Measurements from ENCODE around the gene TMEM178B. TPM values are rescaled to one million over a fixed set of nuclear protein-coding genes. Genes with fewer than 3 reads are reported as not detected.

The TMEM178B gene
- total and polyA plus RNA-seq, 2 of the 13 experiments (the other 11 are each of a cell fraction or from before 2014, with no cell fraction given), result 0.01 to 0.02 TPM

DNA sequence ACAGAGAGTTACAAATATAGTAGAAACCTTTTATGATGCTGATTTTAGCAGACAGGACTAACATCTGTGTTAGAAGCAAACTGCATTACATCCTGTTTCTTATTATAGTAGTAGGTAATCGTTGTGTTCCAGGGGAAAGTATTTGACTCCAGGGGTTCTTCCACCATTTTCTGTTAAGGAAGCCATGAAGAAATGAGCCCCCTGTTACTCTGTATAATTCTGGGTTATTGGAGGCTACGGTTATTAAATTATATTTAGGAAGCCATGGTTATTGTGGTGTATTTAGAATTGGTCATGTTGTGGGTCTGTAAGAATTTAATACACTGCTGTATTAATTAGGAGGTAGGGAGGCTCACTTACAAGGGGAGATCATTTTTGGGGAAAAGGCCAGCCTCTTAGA is 301.6 kb downstream of the TMEM178B start:
- Histone ChIP-seq H4K20me1 (ENCODE audit: insufficient read depth, low read length) (no peaks in the 10 kb centered on the region), H2AFZ (ENCODE audit: low read length) (no peak overlapping the region), H3K27me3 (ENCODE audit: control insufficient read depth in 1 of 2, insufficient read depth in 2 of 2, low read length in 2 of 2) (no peaks in the 10 kb centered on the region; a peak in 1 of 5 replicates), H3K4me3 (replicated peaks in 1 of 3; ENCODE audit: insufficient read depth in 1 of 3, low read depth in 2 of 3, low read length in 3 of 3) (no peak overlapping the region), H3K79me2 (ENCODE audit: insufficient read depth, low read length) (no peaks in the 10 kb centered on the region), H3K4me2 (ENCODE audit: low read depth, low read length) (no peak overlapping the region), H3K9me3 (ENCODE audit: low read length) (no peaks in the 10 kb centered on the region), H3K4me1 (ENCODE audit: insufficient read depth, low read length) (no peaks in the 10 kb centered on the region), H3K36me3 (replicated peaks in 1 of 2; ENCODE audit: control insufficient read depth in 1 of 2, insufficient read depth in 2 of 2, low read length in 2 of 2) (no peaks in the 10 kb centered on the region), H3K27ac (ENCODE audit: extremely low read length, insufficient read depth, low read length) (no peak overlapping the region), H3K9ac (ENCODE audit: insufficient read depth, low read depth, low read length) (no peak overlapping the region)
- FAIRE-seq (no peak), DNase-seq (ENCODE audit: low spot score) (no peak), ATAC-seq (no peak)
- ChIA-PET POLR2A (no interaction called here), CTCF (ENCODE audit: low intra/inter-chr PET ratio, low total read pairs) (no interaction called here)
- in situ Hi-C loops (cut with HindIII; ENCODE audit: extremely low pct_ligation_motif_present, low pct_unique_long_range_greater_than_20kb) (no loop called here), intact Hi-C loops (cut with micrococcal nuclease; ENCODE audit: unreplicated experiment) (no loop called here)
- 4% methylated on average over 2 of the region's 2 CpGs for WGBS (ENCODE audit: low lambda C conversion rate)
- TF ChIP-seq KDM2A (CRISPR knock-in tag; IDR thresholded peaks at IDR 0.05; ENCODE audit: borderline replicate concordance, low read depth) (no peak), SRSF4 (IDR thresholded peaks at IDR 0.05; ENCODE audit: low read depth, low read length, poor library complexity, severe bottlenecking) (no peak), CBX5 (CRISPR knock-in tag; IDR thresholded peaks at IDR 0.05; ENCODE audit: borderline replicate concordance) (no peak), GABPB1 (CRISPR knock-in tag; IDR thresholded peaks at IDR 0.05) (no peak), ZNF263 (CRISPR knock-in tag; IDR thresholded peaks at IDR 0.05) (no peak), TCF7 (IDR thresholded peaks at IDR 0.05; ENCODE audit: low read depth) (no peak), CENPX (CRISPR knock-in tag; IDR thresholded peaks at IDR 0.05) (no peak), BATF2 (CRISPR knock-in tag; IDR thresholded peaks at IDR 0.05) (no peak)
- TF ChIP-seq, protein P1, sequence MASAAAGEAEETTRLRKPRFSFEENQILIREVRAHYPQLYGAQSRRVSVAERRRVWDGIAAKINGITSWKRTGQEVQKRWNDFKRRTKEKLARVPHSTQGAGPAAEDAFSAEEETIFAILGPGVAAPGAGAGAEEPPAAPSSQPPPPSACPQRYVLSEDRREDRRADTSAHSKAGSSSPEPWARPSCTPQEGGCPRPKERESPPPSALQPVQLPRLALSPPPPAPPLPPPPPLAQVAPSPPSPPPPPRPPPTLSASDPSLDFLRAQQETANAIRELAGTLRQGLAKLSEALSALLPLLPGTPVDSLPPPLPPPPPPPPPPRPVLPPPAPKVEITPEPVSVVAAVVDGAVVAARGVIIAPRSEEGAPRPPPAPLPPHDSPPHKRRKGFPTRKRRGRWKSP (CRISPR knock-in tag; IDR thresholded peaks at IDR 0.05), result no peak
- BruUV-seq (replicated peaks), result no TSS peak

Data from HepG2 (cell line).